Kidney (tissue), 14 donors: Measurements from ENCODE around the gene SLC25A48. TPM values are rescaled to one million over a fixed set of nuclear protein-coding genes. Genes with fewer than 3 reads are reported as not detected.

Experiments used
- DNase-seq, 5 donors: peaks; one replicate each; pipeline ENCODE4 v3.0.0-alpha.2; 2013 to 2020
- FAIRE-seq: peaks from 2 replicates; lab custom pipeline; 2012; peaks lifted over from hg19 to GRCh38; lab: Jason Lieb, UNC
- H3K27ac ChIP-seq, 2 donors: one replicate each; pipeline ENCODE4 v1.7.0; 2013; ENCODE audit warnings: low read depth in 2 of 2, low read length in 2 of 2, inconsistent platforms in 1 of 2
- H3K27me3 ChIP-seq: one replicate; pipeline ENCODE4 v1.7.1; 2013; ENCODE audit warnings: low read length, inconsistent platforms; ENCODE audit not compliant: control insufficient read depth, insufficient read depth
- H3K36me3 ChIP-seq, 3 donors: one replicate each; pipeline versions ENCODE4 v1.7.0 to v1.7.1; 2013; ENCODE audit warnings: low read length in 3 of 3, control low read depth in 1 of 3, inconsistent platforms in 1 of 3; ENCODE audit not compliant: insufficient read depth in 3 of 3, control insufficient read depth in 2 of 3
- H3K4me1 ChIP-seq, 3 donors: one replicate each; pipeline versions ENCODE4 v1.7.0 to v1.7.1; 2013; ENCODE audit warnings: low read length in 3 of 3, inconsistent platforms in 1 of 3, low read depth in 1 of 3; ENCODE audit not compliant: control insufficient read depth in 2 of 3, insufficient read depth in 2 of 3
- H3K4me3 ChIP-seq, 3 donors: one replicate each; pipeline versions ENCODE4 v1.7.0 to v1.8.1; 2013; ENCODE audit warnings: low read length in 3 of 3, control low read depth in 1 of 3, inconsistent platforms in 1 of 3
- H3K9ac ChIP-seq, 3 donors: one replicate each; pipeline versions ENCODE4 v1.7.0 to v1.7.1; 2013; ENCODE audit warnings: low read length in 3 of 3, control low read depth in 1 of 3, inconsistent platforms in 1 of 3
- H3K9me3 ChIP-seq, 3 donors: one replicate each; pipeline versions ENCODE4 v1.7.0 to v1.7.1; 2013; ENCODE audit warnings: low read length in 3 of 3, control low read depth in 1 of 3, inconsistent platforms in 1 of 3; ENCODE audit not compliant: control insufficient read depth in 2 of 3, insufficient read depth in 1 of 3
- intact Hi-C: fragments of 100-400 bp; cut with DNase I; formaldehyde crosslinking; loops from one replicate; pipeline ENCODE4 v1.11.1; 2022
- polyA plus RNA-seq: library from polyadenylated mRNA; stranded (reverse); fragments of 350-450 nt; fragmentation: Illumina TruSeq; extraction: RNeasy Lipid Tissue Mini Kit (QIAGEN cat#74804); gene quantifications from one replicate; pipeline ENCODE4 v1.2.3, GENCODE V29; 2014; ENCODE audit warnings: low read depth, low replicate concordance; ENCODE audit not compliant: insufficient read depth
- total RNA-seq: library from RNA; stranded (reverse); fragmentation: NEBNext Ultra II Directional; extraction: Animal tissue kit (Norgen Biotek cat#: 25700); gene quantifications from one replicate; pipeline ENCODE4 v1.2.1, GENCODE V29; 2021
- TF ChIP-seq, protein P1 (sequence below): IDR thresholded peaks from 3 replicates; pipeline ENCODE4 v1.5.1; 2012; ENCODE audit warnings: mild to moderate bottlenecking, moderate library complexity, borderline replicate concordance; ENCODE audit not compliant: insufficient read depth; ENCODE audit errors: extremely low read depth
- donor health status: control.
- donor health status: control.
- donor health status: control.
- donor health status: control.
- donor health status: control.
- donor health status: DM: yes; HTN: yes; CAD: no.
- donor health status: Normal renal cell carcinoma (clear cell type).

SLC25A48 gene
- total and polyA plus RNA-seq, 2 donors from 2014 or later = 1.7 to 10.4 TPM

- peak in 3 of 5 donors; percentile 44 to 48 (median 45) for DNase-seq
- FAIRE-seq = no peak
- intact Hi-C loops = no loop called here
- H3K27me3 ChIP-seq = no peaks in the 10 kb centered on the region
- H3K9ac ChIP-seq = no peak overlapping the region
- TF ChIP-seq, protein P1, sequence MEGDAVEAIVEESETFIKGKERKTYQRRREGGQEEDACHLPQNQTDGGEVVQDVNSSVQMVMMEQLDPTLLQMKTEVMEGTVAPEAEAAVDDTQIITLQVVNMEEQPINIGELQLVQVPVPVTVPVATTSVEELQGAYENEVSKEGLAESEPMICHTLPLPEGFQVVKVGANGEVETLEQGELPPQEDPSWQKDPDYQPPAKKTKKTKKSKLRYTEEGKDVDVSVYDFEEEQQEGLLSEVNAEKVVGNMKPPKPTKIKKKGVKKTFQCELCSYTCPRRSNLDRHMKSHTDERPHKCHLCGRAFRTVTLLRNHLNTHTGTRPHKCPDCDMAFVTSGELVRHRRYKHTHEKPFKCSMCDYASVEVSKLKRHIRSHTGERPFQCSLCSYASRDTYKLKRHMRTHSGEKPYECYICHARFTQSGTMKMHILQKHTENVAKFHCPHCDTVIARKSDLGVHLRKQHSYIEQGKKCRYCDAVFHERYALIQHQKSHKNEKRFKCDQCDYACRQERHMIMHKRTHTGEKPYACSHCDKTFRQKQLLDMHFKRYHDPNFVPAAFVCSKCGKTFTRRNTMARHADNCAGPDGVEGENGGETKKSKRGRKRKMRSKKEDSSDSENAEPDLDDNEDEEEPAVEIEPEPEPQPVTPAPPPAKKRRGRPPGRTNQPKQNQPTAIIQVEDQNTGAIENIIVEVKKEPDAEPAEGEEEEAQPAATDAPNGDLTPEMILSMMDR = no peak
- no peak overlapping the region for H3K4me3 ChIP-seq
- no peak overlapping the region for H3K27ac ChIP-seq
- H3K36me3 ChIP-seq = no peaks in the 10 kb centered on the region
- no peaks in the 10 kb centered on the region for H3K9me3 ChIP-seq
- peaks cover 0 to 2% (median 0%) of the 10 kb centered on the region in 3 donors for H3K4me1 ChIP-seq
Observed at GRCh38 chr5:135887881-135888614, 53.6 kb downstream of the SLC25A48 start.

- TF ChIP-seq, protein P1 = no peak
- no peak for FAIRE-seq
- no peak for DNase-seq
Observed at GRCh38 chr5:135890296-135890695, 55.8 kb downstream of the SLC25A48 start.

DNA sequence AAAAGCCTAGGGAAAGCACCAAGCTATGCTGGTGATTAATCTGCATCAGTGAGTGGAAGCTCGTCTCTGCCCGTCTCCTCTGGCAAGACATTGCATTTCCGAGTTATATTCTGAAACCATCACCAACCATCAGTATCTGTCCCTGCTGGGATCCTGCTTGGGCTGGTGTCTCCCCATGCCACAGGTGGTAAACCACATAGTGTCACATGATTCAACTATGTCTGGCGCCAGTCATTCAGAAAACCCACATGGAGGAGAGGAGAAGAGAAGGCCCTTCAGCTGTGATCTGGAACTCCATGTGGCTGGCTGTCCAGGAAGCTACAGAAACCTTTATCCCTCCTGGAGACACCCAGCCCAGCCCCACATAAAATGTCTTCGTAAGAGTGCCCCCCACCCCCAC, 56.4 kb downstream of the SLC25A48 start:
- Histone ChIP-seq H3K36me3 (no peaks in the 10 kb centered on the region), H3K27me3 (no peaks in the 10 kb centered on the region), H3K9me3 (no peaks in the 10 kb centered on the region), H3K9ac (no peak overlapping the region), H3K4me1 (peaks cover 0 to 2% (median 0%) of the 10 kb centered on the region in 3 donors), H3K27ac (no peak overlapping the region), H3K4me3 (no peak overlapping the region)
- intact Hi-C loops = no loop called here
- DNase-seq (no peak), FAIRE-seq (no peak)
- TF ChIP-seq, protein P1 = no peak

More at GRCh38 chr5:135890296-135890695, 55.8 kb downstream of the SLC25A48 start:
- H3K27ac ChIP-seq = no peak overlapping the region
- H3K4me3 ChIP-seq = no peak overlapping the region
- intact Hi-C loops = no loop called here
- peaks cover 0 to 2% (median 0%) of the 10 kb centered on the region in 3 donors for H3K4me1 ChIP-seq
- no peaks in the 10 kb centered on the region for H3K27me3 ChIP-seq
- H3K36me3 ChIP-seq = no peaks in the 10 kb centered on the region
- H3K9me3 ChIP-seq = no peaks in the 10 kb centered on the region
- H3K9ac ChIP-seq = no peak overlapping the region
